ENCODE measurements around the gene TSC22D3. TPM values are rescaled to one million over a fixed set of nuclear protein-coding genes. Genes with fewer than 3 reads are reported as not detected.

TSC22D3 gene
- polyA plus RNA-seq, 3 donors = 109 to 131 (median 122) TPM

- no peak for DNase-seq (ENCODE audit: extremely low read depth in 1 of 11, low read depth in 9 of 11, low spot score in 4 of 11)
Observed at GRCh38 chrX:107775000-107775733, 420 bp downstream of the TSC22D3 start.

- no peak for DNase-seq (ENCODE audit: extremely low read depth in 1 of 11, low read depth in 9 of 11, low spot score in 4 of 11)
Observed at GRCh38 chrX:107773906-107774435, 1.6 kb downstream of the TSC22D3 start.

- peak in 1 of 11 donors; percentile 6 for DNase-seq (ENCODE audit: extremely low read depth in 1 of 11, low read depth in 9 of 11, low spot score in 4 of 11)
Observed at GRCh38 chrX:107773206-107773605, 2.4 kb downstream of the TSC22D3 start.

- DNase-seq (ENCODE audit: extremely low read depth in 1 of 11, low read depth in 9 of 11, low spot score in 4 of 11) = no peak
Observed at GRCh38 chrX:107769581-107770317, 5.8 kb downstream of the TSC22D3 start.

- DNase-seq (ENCODE audit: extremely low read depth in 1 of 11, low read depth in 9 of 11, low spot score in 4 of 11) = no peak
Observed at GRCh38 chrX:107768051-107768450, 7.5 kb downstream of the TSC22D3 start.

GRCh38 chrX:107766470-107767150, 9.0 kb downstream of the TSC22D3 start:
- no peak for DNase-seq (ENCODE audit: extremely low read depth in 1 of 11, low read depth in 9 of 11, low spot score in 4 of 11)

GRCh38 chrX:107764845-107765608, 10.6 kb downstream of the TSC22D3 start:
- DNase-seq (ENCODE audit: extremely low read depth in 1 of 11, low read depth in 9 of 11, low spot score in 4 of 11) = no peak

- DNase-seq (ENCODE audit: extremely low read depth in 1 of 11, low read depth in 9 of 11, low spot score in 4 of 11) = no peak
Observed at GRCh38 chrX:107763647-107764046, 11.9 kb downstream of the TSC22D3 start.

GRCh38 chrX:107760304-107761077, 15.1 kb downstream of the TSC22D3 start:
- no peak for DNase-seq (ENCODE audit: extremely low read depth in 1 of 11, low read depth in 9 of 11, low spot score in 4 of 11)

- no peak for DNase-seq (ENCODE audit: extremely low read depth in 1 of 11, low read depth in 9 of 11, low spot score in 4 of 11)
Observed at GRCh38 chrX:107758231-107758766, 17.3 kb downstream of the TSC22D3 start.

GRCh38 chrX:107755721-107756120, 19.9 kb downstream of the TSC22D3 start:
- no peak for DNase-seq (ENCODE audit: extremely low read depth in 1 of 11, low read depth in 9 of 11, low spot score in 4 of 11)

GRCh38 chrX:107753187-107753586, 22.4 kb downstream of the TSC22D3 start:
- DNase-seq (ENCODE audit: extremely low read depth in 1 of 11, low read depth in 9 of 11, low spot score in 4 of 11) = no peak

- DNase-seq (ENCODE audit: extremely low read depth in 1 of 11, low read depth in 9 of 11, low spot score in 4 of 11) = no peak
Observed at GRCh38 chrX:107752714-107753113, 22.9 kb downstream of the TSC22D3 start.

GRCh38 chrX:107752043-107752442, 23.5 kb downstream of the TSC22D3 start:
- no peak for DNase-seq (ENCODE audit: extremely low read depth in 1 of 11, low read depth in 9 of 11, low spot score in 4 of 11)

GRCh38 chrX:107750861-107751445, 24.6 kb downstream of the TSC22D3 start:
- no peak for DNase-seq (ENCODE audit: extremely low read depth in 1 of 11, low read depth in 9 of 11, low spot score in 4 of 11)

- DNase-seq (ENCODE audit: extremely low read depth in 1 of 11, low read depth in 9 of 11, low spot score in 4 of 11) = no peak
Observed at GRCh38 chrX:107750263-107750662, 25.3 kb downstream of the TSC22D3 start.

GRCh38 chrX:107748506-107748905, 27.1 kb downstream of the TSC22D3 start:
- DNase-seq (ENCODE audit: extremely low read depth in 1 of 11, low read depth in 9 of 11, low spot score in 4 of 11) = no peak
